CD8-positive, alpha-beta memory T cell (primary cell): Measurements from ENCODE around the gene LMAN2L. TPM values are rescaled to one million over a fixed set of nuclear protein-coding genes. Genes with fewer than 3 reads are reported as not detected.

ENCODE experiments used
- CTCF ChIA-PET: fragments of 350-600 bp; sonication (Branson Sonifier 250); formaldehyde crosslinking; loops from one replicate; lab custom pipeline; 2021; ENCODE audit warnings: antibody characterized with exemption; lab: Charles Lee
- POLR2A ChIA-PET: fragments of 350-600 bp; sonication (Branson Sonifier 250); formaldehyde crosslinking; loops from one replicate; lab custom pipeline; 2021; ENCODE audit warnings: antibody characterized with exemption; lab: Charles Lee
- DNase-seq, 5 donors: peaks; one replicate each; pipeline versions ENCODE4 v3.0.0 to v3.0.0-alpha.2; 2020 to 2022; ENCODE audit warnings: mixed read lengths in 1 of 5
- H3K27ac ChIP-seq: one replicate; pipeline ENCODE4 v1.7.0; 2013; ENCODE audit warnings: low read depth, mild to moderate bottlenecking, low read length, moderate library complexity
- H3K27me3 ChIP-seq: 2 replicates; pipeline ENCODE4 v1.7.0; 2013; ENCODE audit warnings: low read length, mild to moderate bottlenecking; ENCODE audit not compliant: insufficient read depth, poor library complexity, severe bottlenecking
- H3K36me3 ChIP-seq: 2 replicates; pipeline ENCODE4 v1.7.0; 2013; ENCODE audit warnings: mild to moderate bottlenecking, low read length, moderate library complexity; ENCODE audit not compliant: insufficient read depth
- H3K4me1 ChIP-seq: 2 replicates; pipeline ENCODE4 v1.7.0; 2013; ENCODE audit warnings: mild to moderate bottlenecking, low read length, moderate library complexity; ENCODE audit not compliant: insufficient read depth
- H3K4me3 ChIP-seq: 2 replicates; pipeline ENCODE4 v1.7.0; 2013; ENCODE audit warnings: mild to moderate bottlenecking, low read length
- H3K9me3 ChIP-seq: 2 replicates; pipeline ENCODE4 v1.7.0; 2013; ENCODE audit warnings: mild to moderate bottlenecking, low read length
- H3K27ac Mint-ChIP-seq, 8 donors: one replicate each; pipeline ENCODE4 v1.8.0; 2020 to 2021; ENCODE audit warnings: mixed read lengths in 8 of 8, mild to moderate bottlenecking in 6 of 8, inconsistent platforms in 3 of 8, moderate library complexity in 3 of 8
- H3K27me3 Mint-ChIP-seq, 2 donors: one replicate each; pipeline ENCODE4 v1.8.0; 2020 to 2021; ENCODE audit warnings: mixed read lengths in 2 of 2, mild to moderate bottlenecking in 1 of 2, moderate library complexity in 1 of 2
- H3K36me3 Mint-ChIP-seq, 3 donors: one replicate each; pipeline ENCODE4 v1.8.0; 2020 to 2021; ENCODE audit warnings: mixed read lengths in 3 of 3, inconsistent platforms in 1 of 3, mild to moderate bottlenecking in 1 of 3
- H3K4me1 Mint-ChIP-seq, 3 donors: one replicate each; pipeline ENCODE4 v1.8.0; 2020 to 2021; ENCODE audit warnings: mixed read lengths in 3 of 3, inconsistent platforms in 1 of 3, mild to moderate bottlenecking in 1 of 3
- H3K4me3 Mint-ChIP-seq, 7 donors: one replicate each; pipeline ENCODE4 v1.8.0; 2020 to 2021; ENCODE audit warnings: mixed read lengths in 7 of 7, mild to moderate bottlenecking in 6 of 7, moderate library complexity in 4 of 7, inconsistent platforms in 2 of 7
- H3K9me3 Mint-ChIP-seq, 5 donors: one replicate each; pipeline ENCODE4 v1.8.0; 2020 to 2022; ENCODE audit warnings: mixed read lengths in 5 of 5, mild to moderate bottlenecking in 3 of 5, moderate library complexity in 2 of 5, inconsistent platforms in 1 of 5
- polyA plus RNA-seq: library from polyadenylated mRNA; unstranded; fragments of 300-500 nt; fragmentation: Illumina TruSeq; gene quantifications from one replicate; pipeline ENCODE4 v1.2.3, GENCODE V29; 2021
- total RNA-seq, 2 experiments: library from RNA; stranded (reverse); gene quantifications; one replicate each; pipeline ENCODE4 v1.2.3, GENCODE V29; 2021

The LMAN2L gene
- total and polyA plus RNA-seq, 3 experiments from 2014 or later = 9.4 to 25.9 (median 9.9) TPM

DNA sequence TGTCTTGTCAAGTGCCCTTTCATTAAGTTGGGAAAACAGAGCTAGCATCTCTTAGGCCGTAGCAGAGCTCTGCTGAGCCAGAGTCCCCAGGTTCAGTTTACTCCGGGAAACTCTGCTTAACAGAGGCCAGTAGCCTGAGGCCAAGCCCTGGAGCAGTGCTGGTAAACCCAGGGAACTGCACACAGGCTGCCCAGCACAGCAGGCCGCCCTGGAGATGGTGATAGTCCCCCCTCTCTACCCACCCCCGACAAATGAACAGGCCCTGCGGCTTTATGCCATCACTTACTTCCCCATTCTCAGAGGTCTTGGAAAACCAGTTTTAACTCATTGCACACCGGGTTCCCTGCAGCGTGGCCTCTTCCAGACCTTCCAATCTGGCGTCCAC, 24.4 kb upstream of the LMAN2L start:
- peaks cover 0 to 11% (median 6%) of the 10 kb centered on the region in 3 donors for H3K36me3 Mint-ChIP-seq
- Histone ChIP-seq H3K9me3 (no peaks in the 10 kb centered on the region), H3K27ac (no peak overlapping the region), H3K4me1 (peaks cover 50% of the 10 kb centered on the region), H3K4me3 (peak overlapping the region; percentile 46), H3K27me3 (no peaks in the 10 kb centered on the region), H3K36me3 (no peaks in the 10 kb centered on the region)
- no peaks in the 10 kb centered on the region for H3K9me3 Mint-ChIP-seq
- no peak for DNase-seq
- ChIA-PET CTCF (interaction anchor here (1.5 to 4.5 kb wide), 5 partner anchors 10 to 127 kb away, joined by 3 to 36 read pairs (median 11); no protein-coding TSS in a partner anchor), POLR2A (interaction anchor here (1.7 kb wide), 1 partner anchor 51 kb away, joined by 6 read pairs; the partner anchor contains the start of gene CNNM3)
- H3K27me3 Mint-ChIP-seq = peaks cover 0 to 4% of the 10 kb centered on the region in 2 donors
- peak overlapping the region in 6 of 8 donors; percentile 33 to 57 (median 38) for H3K27ac Mint-ChIP-seq
- H3K4me1 Mint-ChIP-seq = peaks cover 62 to 86% (median 71%) of the 10 kb centered on the region in 3 donors
- peak overlapping the region; percentile 61 to 92 (median 79) for H3K4me3 Mint-ChIP-seq

- H3K4me1 Mint-ChIP-seq = peaks cover 62 to 90% (median 75%) of the 10 kb centered on the region in 3 donors
- no peaks in the 10 kb centered on the region for H3K27me3 ChIP-seq
- ChIA-PET CTCF (interaction anchor here (0.6 to 4.5 kb wide), 17 partner anchors 10 to 237 kb away, joined by 3 to 36 read pairs (median 4); partner anchors contain the start of genes ANKRD39, CNNM3 and KANSL3), POLR2A (interaction anchor here (0.7 to 1.7 kb wide), 3 partner anchors 10 to 227 kb away, joined by 3 to 6 read pairs (median 3); partner anchors contain the start of gene CNNM3)
- no peaks in the 10 kb centered on the region for H3K9me3 ChIP-seq
- peaks cover 53% of the 10 kb centered on the region for H3K4me1 ChIP-seq
- H3K27ac Mint-ChIP-seq = peak overlapping the region in 7 of 8 donors; percentile 37 to 86 (median 53)
- no peaks in the 10 kb centered on the region for H3K9me3 Mint-ChIP-seq
- peak overlapping the region; percentile 53 for H3K4me3 ChIP-seq
- no peaks in the 10 kb centered on the region for H3K36me3 ChIP-seq
- H3K27ac ChIP-seq = no peak overlapping the region
- peak overlapping the region; percentile 79 to 92 (median 84) for H3K4me3 Mint-ChIP-seq
- peaks cover 0 to 11% (median 6%) of the 10 kb centered on the region in 3 donors for H3K36me3 Mint-ChIP-seq
- no peak for DNase-seq
- H3K27me3 Mint-ChIP-seq = peaks cover 0 to 4% of the 10 kb centered on the region in 2 donors
These were observed 23.8 kb upstream of the LMAN2L start for GRCh38 chr2:96763511-96764252.

DNA sequence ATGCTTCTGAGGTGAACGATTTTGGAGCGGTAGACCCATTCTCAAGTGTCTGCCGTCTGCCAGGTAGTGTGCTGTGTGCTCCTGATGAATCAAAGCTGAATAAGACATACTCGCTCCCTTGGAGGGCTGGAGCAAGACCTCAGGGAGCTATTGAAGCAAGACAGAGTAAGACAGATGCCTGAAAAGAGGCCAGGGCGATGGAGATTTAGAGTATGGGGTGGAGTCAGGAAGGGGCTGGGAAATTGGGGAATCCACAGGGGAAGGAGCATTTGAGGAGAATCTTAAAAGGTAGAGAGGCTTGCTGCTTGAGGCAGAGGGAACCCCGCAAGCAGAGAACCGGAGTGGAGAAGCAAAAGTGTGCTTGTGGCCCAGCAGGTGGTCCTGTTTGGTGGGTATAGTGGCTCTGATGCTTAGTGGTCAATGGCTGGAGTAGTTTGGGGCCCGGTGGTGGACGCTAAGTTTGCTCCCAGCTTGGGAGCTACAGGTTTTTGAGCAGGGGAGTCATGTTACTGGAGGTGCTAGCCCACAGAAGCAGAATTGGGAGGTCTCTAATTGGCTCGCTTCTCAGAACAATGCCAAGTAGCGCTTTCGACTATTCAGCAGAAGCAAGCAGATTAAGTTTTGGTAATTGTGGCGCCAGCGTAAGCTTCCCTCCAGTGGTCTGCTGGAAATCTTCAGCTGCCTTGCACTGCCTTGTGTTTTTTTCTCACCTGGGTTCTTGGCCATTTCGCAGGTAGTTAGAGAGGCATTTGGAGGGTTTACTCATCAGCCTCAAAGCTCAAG, 22.9 kb upstream of the LMAN2L start:
- Histone ChIP-seq H3K4me1 (peaks cover 53% of the 10 kb centered on the region), H3K36me3 (no peaks in the 10 kb centered on the region), H3K27ac (no peak overlapping the region), H3K27me3 (no peaks in the 10 kb centered on the region), H3K4me3 (peak overlapping the region; percentile 53), H3K9me3 (no peaks in the 10 kb centered on the region)
- H3K9me3 Mint-ChIP-seq = no peaks in the 10 kb centered on the region
- H3K27me3 Mint-ChIP-seq = peaks cover 0 to 4% of the 10 kb centered on the region in 2 donors
- peaks cover 0 to 9% (median 2%) of the 10 kb centered on the region in 3 donors for H3K36me3 Mint-ChIP-seq
- DNase-seq = no peak
- H3K4me1 Mint-ChIP-seq = peaks cover 58 to 83% (median 68%) of the 10 kb centered on the region in 3 donors
- H3K4me3 Mint-ChIP-seq = peak overlapping the region; percentile 79 to 92 (median 84)
- POLR2A ChIA-PET = interaction anchor here (0.5 to 1.7 kb wide), 6 partner anchors 11 to 226 kb away, joined by 3 to 6 read pairs (median 3); partner anchors contain the start of gene CNNM3
- CTCF ChIA-PET = interaction anchor here (0.7 to 4.5 kb wide), 22 partner anchors 10 to 209 kb away, joined by 3 to 36 read pairs (median 4); partner anchors contain the start of genes ANKRD39, CNNM3 and KANSL3
- H3K27ac Mint-ChIP-seq = peak overlapping the region in 7 of 8 donors; percentile 24 to 95 (median 74)

DNA sequence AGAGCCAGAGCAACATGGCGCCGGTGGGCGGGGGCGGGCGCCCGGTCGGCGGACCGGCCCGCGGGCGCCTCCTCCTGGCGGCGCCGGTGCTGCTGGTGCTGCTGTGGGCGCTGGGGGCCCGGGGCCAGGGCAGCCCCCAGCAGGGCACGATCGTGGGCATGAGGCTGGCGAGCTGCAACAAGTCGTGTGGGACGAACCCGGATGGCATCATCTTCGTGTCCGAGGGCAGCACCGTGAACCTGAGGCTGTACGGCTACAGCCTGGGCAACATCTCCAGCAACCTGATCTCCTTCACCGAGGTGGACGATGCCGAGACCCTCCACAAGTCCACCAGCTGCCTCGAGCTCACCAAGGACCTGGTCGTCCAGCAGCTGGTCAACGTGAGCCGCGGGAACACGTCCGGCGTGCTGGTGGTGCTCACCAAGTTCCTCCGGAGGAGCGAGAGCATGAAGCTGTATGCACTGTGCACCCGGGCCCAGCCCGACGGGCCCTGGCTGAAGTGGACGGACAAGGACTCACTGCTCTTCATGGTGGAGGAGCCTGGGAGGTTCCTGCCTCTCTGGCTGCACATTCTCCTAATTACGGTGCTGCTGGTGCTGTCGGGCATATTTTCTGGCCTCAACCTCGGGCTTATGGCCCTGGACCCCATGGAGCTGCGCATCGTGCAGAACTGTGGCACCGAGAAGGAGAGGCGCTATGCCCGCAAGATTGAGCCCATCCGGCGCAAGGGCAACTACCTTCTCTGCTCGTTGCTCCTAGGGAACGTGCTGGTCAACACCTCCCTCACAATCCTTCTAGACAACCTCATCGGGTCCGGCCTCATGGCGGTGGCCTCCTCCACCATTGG, 21.3 kb upstream of the LMAN2L start:
- H3K4me3 Mint-ChIP-seq = peak overlapping the region; percentile 79 to 92 (median 84)
- ChIA-PET CTCF (interaction anchor here (0.7 to 4.5 kb wide), 24 partner anchors 8 to 207 kb away, joined by 3 to 36 read pairs (median 5); partner anchors contain the start of genes ANKRD39 and CNNM3), POLR2A (interaction anchor here (1.0 to 2.7 kb wide), 5 partner anchors 12 to 124 kb away, joined by 3 to 10 read pairs (median 4); partner anchors contain the start of genes ANKRD39, CNNM3 and LMAN2L)
- H3K4me1 ChIP-seq = peaks cover 53% of the 10 kb centered on the region
- no peaks in the 10 kb centered on the region for H3K9me3 Mint-ChIP-seq
- no peaks in the 10 kb centered on the region for H3K36me3 ChIP-seq
- H3K27me3 Mint-ChIP-seq = peaks cover 0 to 1% of the 10 kb centered on the region in 2 donors
- no peaks in the 10 kb centered on the region for H3K36me3 Mint-ChIP-seq
- H3K27ac Mint-ChIP-seq = peak overlapping the region; percentile 24 to 88 (median 78)
- H3K9me3 ChIP-seq = no peaks in the 10 kb centered on the region
- peak overlapping the region; percentile 91 for H3K4me3 ChIP-seq
- H3K4me1 Mint-ChIP-seq = peaks cover 46 to 68% (median 55%) of the 10 kb centered on the region in 3 donors
- no peaks in the 10 kb centered on the region for H3K27me3 ChIP-seq
- H3K27ac ChIP-seq = peak overlapping the region; percentile 76
- peak in 1 of 5 donors; percentile 86 for DNase-seq

DNA sequence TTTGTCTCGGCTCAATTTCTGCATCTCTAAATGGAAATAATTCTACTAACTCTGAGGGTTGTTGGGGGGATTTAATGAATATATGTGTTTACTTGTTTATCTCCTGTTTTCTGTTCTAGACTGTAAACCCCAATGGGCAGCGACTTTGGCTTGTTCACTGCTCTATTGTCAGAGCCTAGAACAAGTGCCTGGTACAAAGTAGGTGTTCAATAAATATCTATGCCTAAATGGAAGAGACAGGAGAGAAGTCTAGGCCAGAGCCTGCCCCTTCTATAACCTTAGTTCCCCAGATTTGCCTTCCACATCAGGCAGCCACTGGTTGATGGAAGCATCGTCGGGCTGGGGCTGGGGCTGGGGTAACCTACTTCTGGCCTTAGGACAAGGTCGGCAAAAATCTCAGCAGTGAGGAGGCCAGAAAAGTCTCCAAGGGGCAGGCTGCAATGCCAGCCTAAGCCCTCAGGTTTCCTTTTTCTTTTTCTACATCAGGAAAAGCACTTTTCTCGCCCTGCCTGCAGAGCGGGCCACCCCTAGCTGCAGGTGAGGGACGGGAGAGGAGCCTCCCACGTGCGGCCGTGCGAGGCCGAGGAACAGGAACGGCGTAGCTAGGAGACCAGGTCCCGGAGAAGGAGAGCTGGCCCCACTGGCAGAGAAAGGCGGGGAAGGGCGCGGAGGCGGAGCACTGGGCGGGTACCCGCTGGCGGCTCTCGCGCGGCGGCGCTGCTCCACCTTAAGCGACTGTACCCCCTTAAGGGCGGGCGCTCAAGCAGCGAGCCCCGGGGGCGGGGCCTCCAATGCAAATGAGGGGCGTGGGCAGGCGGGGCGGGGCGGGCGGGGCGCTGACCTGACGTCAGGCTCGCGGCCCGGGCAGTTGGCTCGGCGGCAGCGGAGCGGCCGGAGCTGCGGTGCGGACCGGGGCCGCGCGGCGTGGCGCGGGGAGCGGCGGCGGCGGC, 20.4 kb upstream of the LMAN2L start, which contains the start of gene CNNM4:
TSS of gene CNNM4 (plus strand) at position 867 of the 950 bp plus-strand sequence. CDS start 98 bp downstream, outside the sequence.
- Mint-ChIP-seq H3K27ac (peak within 1 kb of the TSS; percentile 85 to 96 (median 90)), H3K9me3 (no peaks in the 10 kb centered on the region), H3K4me3 (peak within 1 kb of the TSS; percentile 86 to 94 (median 87)), H3K4me1 (peaks cover 45 to 62% (median 54%) of the 10 kb centered on the region in 3 donors), H3K36me3 (no peaks in the 10 kb centered on the region), H3K27me3 (peaks cover 0 to 1% of the 10 kb centered on the region in 2 donors)
- peak within 1 kb of the TSS; percentile 76 for H3K27ac ChIP-seq
- no peaks in the 10 kb centered on the region for H3K27me3 ChIP-seq
- DNase-seq = peak; percentile 85 to 93 (median 90)
- peak within 1 kb of the TSS; percentile 91 for H3K4me3 ChIP-seq
- no peaks in the 10 kb centered on the region for H3K9me3 ChIP-seq
- CTCF ChIA-PET = interaction anchor here (0.6 to 4.5 kb wide), 19 partner anchors 9 to 165 kb away, joined by 3 to 36 read pairs (median 5); partner anchors contain the start of genes ANKRD39 and CNNM3
- POLR2A ChIA-PET = interaction anchor here (0.6 to 2.7 kb wide), 6 partner anchors 13 to 97 kb away, joined by 3 to 10 read pairs (median 4); partner anchors contain the start of genes ANKRD39, CNNM3 and LMAN2L
- H3K36me3 ChIP-seq = no peaks in the 10 kb centered on the region
- peaks cover 53% of the 10 kb centered on the region for H3K4me1 ChIP-seq

GRCh38 chr2:96759548-96759947, 19.7 kb upstream of the LMAN2L start:
- Mint-ChIP-seq H3K9me3 (no peaks in the 10 kb centered on the region), H3K27ac (peak overlapping the region; percentile 85 to 96 (median 90)), H3K27me3 (peaks cover 0 to 1% of the 10 kb centered on the region in 2 donors), H3K4me3 (peak overlapping the region; percentile 86 to 94 (median 87)), H3K4me1 (peaks cover 43 to 54% (median 51%) of the 10 kb centered on the region in 3 donors), H3K36me3 (no peaks in the 10 kb centered on the region)
- H3K9me3 ChIP-seq = no peaks in the 10 kb centered on the region
- H3K4me3 ChIP-seq = peak overlapping the region; percentile 60
- H3K4me1 ChIP-seq = peaks cover 50% of the 10 kb centered on the region
- H3K27me3 ChIP-seq = no peaks in the 10 kb centered on the region
- ChIA-PET POLR2A (interaction anchor here (2.7 kb wide), 1 partner anchor 19 kb away, joined by 10 read pairs; the partner anchor contains the start of gene LMAN2L), CTCF (interaction anchor here (1.3 to 2.8 kb wide), 4 partner anchors 10 to 57 kb away, joined by 4 to 21 read pairs (median 6); no protein-coding TSS in a partner anchor)
- peak overlapping the region; percentile 69 for H3K27ac ChIP-seq
- no peaks in the 10 kb centered on the region for H3K36me3 ChIP-seq
- no peak for DNase-seq
